GM12872 (cell line): Measurements from ENCODE around the gene PDE7B.

Experiments used
- TF ChIP-seq, protein P1 (sequence below): IDR thresholded peaks from 3 replicates; pipeline ENCODE4 v1.5.1; 2011; ENCODE audit warnings: low read depth, mild to moderate bottlenecking, low read length, moderate library complexity; ENCODE audit not compliant: insufficient read depth

Gene PDE7B

DNA sequence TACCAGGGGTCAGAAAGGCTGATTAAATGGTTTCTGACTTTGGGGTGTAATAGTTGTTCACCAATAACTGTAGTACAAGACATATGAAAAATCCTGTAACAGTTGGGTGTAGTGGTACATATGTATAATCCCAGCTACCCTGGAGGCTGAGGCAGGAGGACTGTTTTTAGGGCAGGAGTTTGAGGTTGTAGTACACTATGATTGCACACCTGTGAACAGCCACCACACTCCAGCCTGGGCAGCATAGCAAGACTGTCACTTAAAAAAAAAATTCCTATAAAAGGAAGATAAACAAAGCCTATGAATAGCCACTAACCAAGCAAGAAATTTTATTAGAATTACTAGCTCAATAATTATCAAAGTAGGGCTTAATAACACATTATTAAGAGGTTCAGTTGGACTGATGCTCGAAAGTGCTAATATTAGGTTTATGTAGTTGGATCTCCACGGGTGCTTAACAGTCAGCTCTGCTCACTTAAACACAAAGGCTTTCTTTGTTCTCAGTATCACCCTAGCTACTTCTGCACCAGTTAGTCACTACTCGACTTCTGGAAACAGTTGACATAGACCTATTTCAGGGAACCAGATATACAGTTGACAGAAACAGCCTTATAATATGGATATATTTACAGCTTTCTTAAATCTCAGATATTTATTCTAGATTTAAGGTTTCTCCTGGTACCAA lies 285.6 kb downstream of the PDE7B start:
- TF ChIP-seq, protein P1, sequence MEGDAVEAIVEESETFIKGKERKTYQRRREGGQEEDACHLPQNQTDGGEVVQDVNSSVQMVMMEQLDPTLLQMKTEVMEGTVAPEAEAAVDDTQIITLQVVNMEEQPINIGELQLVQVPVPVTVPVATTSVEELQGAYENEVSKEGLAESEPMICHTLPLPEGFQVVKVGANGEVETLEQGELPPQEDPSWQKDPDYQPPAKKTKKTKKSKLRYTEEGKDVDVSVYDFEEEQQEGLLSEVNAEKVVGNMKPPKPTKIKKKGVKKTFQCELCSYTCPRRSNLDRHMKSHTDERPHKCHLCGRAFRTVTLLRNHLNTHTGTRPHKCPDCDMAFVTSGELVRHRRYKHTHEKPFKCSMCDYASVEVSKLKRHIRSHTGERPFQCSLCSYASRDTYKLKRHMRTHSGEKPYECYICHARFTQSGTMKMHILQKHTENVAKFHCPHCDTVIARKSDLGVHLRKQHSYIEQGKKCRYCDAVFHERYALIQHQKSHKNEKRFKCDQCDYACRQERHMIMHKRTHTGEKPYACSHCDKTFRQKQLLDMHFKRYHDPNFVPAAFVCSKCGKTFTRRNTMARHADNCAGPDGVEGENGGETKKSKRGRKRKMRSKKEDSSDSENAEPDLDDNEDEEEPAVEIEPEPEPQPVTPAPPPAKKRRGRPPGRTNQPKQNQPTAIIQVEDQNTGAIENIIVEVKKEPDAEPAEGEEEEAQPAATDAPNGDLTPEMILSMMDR, result no peak

DNA sequence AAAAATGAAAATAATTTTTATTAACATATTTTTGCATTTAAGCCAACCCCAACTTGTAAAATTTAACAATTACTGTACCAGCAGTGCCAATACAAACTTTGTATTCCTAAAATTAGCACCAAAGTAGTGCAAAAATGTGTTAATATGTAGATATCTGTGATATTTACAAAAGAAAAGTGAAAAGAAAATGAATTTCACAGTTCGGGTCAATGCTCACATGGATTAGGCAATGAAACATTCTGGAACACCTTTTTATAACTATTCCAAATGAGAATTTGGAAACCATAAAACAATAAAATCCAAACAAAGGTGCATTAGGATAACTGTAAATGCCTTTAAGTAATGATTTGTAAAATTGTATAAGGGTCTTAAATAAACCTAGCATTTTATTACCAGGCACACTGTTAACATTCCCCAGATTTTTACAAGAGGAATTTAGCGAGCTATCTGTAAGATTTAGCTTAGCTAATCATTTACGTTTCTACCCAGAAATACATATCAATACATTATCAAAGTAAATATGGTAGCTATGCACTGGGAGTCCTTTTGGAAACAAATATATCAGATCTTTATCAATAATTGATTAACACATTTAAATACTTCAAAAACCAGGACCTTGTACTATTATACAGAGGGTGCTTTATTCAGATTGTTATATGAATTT lies 286.4 kb downstream of the PDE7B start:
- TF ChIP-seq, protein P1, result no peak

DNA sequence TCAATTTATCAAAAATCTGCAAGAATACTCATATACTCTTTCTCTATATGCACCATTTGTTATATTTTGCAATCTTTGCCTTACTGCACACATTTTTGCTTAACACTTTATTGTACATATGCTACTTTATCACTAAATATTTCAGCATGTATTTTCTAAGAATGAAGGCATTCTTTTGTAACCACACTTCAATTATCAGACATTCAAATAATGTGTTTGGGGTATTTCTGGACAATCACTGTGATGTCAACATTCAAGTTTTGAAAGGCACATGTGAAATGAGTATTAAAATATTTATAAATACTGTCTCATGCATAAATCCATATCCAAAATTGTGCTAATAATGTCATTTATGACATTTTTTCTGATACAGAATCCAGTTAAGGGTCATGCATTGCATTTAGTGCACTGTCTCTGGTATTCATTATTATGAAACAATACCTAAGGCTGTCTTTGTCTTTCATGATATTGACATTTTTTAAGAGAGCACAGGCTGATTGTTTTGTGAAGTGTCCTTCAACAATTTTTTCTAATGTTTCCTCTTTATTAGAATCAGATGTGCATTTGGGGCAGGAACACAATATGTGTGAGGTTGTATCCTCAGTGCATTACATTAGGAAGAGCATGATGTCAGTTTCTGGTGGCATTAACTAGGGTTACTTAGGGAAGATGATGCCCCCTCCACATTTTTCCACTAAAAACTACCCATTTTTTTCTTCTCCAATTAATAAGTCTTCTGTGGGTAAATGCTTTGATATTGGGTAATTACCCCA lies 292.9 kb downstream of the PDE7B start:
- TF ChIP-seq, protein P1, result no peak

DNA sequence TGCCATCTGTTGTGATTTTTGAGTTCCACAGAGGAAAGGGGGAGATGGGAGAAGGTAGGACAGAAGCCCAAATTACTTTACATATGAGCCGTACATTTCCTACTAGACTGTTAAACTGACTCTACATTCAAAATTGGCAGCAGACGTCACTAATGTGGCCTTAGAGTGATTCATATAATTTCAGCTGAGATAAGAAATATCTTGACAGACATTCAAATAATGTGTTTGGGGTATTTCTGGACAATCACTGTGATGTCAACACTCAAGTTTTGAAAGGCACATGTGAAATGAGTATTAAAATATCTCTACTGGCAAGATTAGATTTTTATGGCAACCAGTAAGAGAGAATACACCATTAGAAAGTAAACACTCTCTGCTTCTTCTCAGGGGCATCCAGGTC lies 294.6 kb downstream of the PDE7B start:
- TF ChIP-seq, protein P1, result no peak

DNA sequence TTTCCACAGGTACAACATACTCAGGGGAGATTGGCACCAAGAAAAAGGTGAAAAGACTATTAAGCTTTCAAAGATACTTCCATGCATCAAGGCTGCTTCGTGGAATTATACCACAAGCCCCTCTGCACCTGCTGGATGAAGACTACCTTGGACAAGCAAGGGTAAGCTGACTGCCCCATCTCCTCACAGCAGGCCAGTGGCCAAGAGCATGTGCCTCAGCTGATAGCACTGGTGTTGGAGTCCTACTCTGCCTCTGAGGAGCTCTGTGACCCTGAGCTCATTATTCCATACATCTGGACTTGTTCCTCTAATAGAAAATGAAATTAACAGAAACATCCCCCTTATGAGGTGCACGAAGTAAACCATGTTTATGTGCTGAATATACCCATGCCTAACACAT lies 295.8 kb downstream of the PDE7B start:
- TF ChIP-seq, protein P1, result no peak

DNA sequence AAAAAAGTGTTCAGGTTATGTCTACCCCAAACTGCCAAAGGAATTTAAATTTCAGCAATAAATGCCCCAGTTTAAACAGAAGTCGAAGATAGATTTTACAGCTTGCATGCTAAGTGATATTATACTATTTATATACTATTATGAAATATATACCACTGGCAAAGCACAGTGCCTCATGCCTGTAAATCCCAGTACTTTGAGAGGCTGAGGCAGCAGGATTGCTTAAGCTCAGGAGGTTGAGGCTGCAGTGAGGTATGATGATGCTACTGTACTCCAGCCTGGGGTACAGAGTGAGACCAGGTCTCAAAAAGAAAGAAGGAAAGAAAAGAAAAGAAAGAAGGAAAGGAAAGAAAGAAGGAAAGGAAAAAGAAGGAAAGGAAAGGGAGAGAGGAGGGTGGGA lies 296.6 kb downstream of the PDE7B start:
- TF ChIP-seq, protein P1, result no peak

DNA sequence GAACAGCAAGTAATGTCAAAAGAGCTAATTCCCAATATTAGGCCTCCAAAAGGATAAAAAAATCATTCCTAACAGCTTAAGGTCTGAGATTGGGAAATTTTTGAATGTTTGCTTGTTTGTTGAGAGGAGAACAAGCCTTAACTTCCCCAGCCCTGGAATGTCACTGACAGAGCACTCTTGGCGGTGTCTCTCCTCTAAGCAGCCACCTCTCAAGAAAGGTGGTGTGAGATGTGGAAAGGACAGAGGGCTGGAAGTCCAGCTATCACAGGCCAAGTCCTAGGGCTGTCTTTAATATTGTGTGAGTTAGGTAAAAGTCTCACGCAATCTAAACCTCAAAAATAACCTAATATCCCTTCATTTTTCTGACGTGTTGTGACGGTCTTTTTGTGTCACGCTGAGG lies 297.0 kb downstream of the PDE7B start:
- TF ChIP-seq, protein P1, result no peak
